ENCODE measurements around the gene RNF115. TPM values are rescaled to one million over a fixed set of nuclear protein-coding genes. Genes with fewer than 3 reads are reported as not detected.

RNF115 gene
- 10 to 100 TPM; 26.7 to 31.8 (median 30.8) TPM for total RNA-seq
- total RNA-seq (2013): 32.6 TPM

DNA sequence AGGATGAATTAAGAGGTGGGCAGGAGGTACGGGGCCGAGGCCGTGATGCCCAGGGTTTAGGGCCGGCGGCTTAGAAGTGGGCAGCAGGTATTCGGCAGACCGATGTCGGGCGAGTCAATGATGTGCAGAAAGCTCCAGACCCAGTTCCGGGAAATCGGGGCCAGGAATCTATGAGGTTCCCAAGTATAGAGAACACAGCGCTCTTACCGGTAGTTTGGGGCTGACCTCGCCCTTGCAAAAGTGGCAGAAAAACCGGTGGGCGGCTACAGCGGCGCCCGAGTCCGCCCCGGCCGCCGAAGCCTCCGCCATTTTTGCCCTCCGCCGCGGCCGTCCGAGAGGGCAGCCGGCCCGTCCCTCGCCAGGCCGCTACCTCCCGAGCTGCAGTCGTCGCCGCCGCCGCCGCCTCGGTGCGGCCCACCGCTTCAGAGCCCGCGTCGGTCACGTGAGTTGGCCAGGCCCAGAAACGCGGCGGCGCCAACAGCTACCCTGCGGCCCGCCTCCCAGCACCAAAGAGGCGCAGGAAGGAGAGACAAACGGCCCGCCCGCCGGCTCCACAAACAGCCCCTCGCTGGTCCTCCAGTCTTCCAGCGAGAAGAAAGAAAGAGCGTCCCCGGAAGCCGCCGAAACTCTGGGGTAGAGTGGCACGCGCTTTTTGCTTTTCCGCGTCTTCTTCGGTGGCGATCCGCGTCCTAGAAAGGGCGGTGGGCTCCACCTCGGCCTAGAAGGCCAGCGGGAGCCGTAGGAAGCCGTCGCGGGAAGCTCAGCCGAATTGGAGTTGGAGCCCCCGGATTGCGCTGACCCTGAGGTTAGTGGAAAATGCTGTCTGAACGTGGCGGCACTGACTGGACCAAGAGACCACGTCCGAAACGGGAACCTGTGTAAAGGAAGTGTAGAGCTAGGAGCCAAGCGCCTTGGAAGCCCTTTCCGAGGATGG is at the start of gene RNF115, which contains the start of gene POLR3C:
Gene RNF115 (minus strand): TSS at position 531 of the 934 bp plus-strand sequence. CDS start 222 bp downstream, at position 309.
Gene POLR3C (plus strand): TSS at position 636 of the 934 bp plus-strand sequence. CDS start 1,577 bp downstream, outside the sequence.
- Histone ChIP-seq H3K27ac (ENCODE audit: low read length) (peak within 1 kb of the TSS; percentile 77), H3K4me3 (ENCODE audit: low read length) (peak within 1 kb of the TSS; percentile 90), H3K9me3 (ENCODE audit: control insufficient read depth, insufficient read depth, low read length) (no peaks in the 10 kb centered on the region), H3K27me3 (ENCODE audit: control insufficient read depth, insufficient read depth, low read length) (no peaks in the 10 kb centered on the region), H3K36me3 (ENCODE audit: control insufficient read depth, insufficient read depth, low read length) (peaks cover 27% of the 10 kb centered on the region), H3K4me1 (ENCODE audit: control insufficient read depth, insufficient read depth, low read length) (peaks cover 9% of the 10 kb centered on the region)
- H3K36me3 Mint-ChIP-seq: peaks cover 22% of the 10 kb centered on the region
- H3K27ac Mint-ChIP-seq: peak within 1 kb of the TSS; percentile 95
- no peaks in the 10 kb centered on the region for H3K9me3 Mint-ChIP-seq
- peaks cover 22 to 33% of the 10 kb centered on the region in 2 donors for H3K4me1 Mint-ChIP-seq
- ATAC-seq (peak; percentile 82 to 90 (median 89)), DNase-seq (peak; percentile 74 to 93)
- no peaks in the 10 kb centered on the region for H3K27me3 Mint-ChIP-seq (ENCODE audit: low read depth in 2 of 2)
- under 1% methylated on average over 89 of the region's 89 CpGs for WGBS (ENCODE audit: insufficient coverage)
- TF ChIP-seq, protein P1, sequence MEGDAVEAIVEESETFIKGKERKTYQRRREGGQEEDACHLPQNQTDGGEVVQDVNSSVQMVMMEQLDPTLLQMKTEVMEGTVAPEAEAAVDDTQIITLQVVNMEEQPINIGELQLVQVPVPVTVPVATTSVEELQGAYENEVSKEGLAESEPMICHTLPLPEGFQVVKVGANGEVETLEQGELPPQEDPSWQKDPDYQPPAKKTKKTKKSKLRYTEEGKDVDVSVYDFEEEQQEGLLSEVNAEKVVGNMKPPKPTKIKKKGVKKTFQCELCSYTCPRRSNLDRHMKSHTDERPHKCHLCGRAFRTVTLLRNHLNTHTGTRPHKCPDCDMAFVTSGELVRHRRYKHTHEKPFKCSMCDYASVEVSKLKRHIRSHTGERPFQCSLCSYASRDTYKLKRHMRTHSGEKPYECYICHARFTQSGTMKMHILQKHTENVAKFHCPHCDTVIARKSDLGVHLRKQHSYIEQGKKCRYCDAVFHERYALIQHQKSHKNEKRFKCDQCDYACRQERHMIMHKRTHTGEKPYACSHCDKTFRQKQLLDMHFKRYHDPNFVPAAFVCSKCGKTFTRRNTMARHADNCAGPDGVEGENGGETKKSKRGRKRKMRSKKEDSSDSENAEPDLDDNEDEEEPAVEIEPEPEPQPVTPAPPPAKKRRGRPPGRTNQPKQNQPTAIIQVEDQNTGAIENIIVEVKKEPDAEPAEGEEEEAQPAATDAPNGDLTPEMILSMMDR (IDR thresholded peaks at IDR 0.05): no peak
- intact Hi-C loops (cut with micrococcal nuclease): no loop called here
- H3K4me3 Mint-ChIP-seq: peak within 1 kb of the TSS; percentile 97

DNA sequence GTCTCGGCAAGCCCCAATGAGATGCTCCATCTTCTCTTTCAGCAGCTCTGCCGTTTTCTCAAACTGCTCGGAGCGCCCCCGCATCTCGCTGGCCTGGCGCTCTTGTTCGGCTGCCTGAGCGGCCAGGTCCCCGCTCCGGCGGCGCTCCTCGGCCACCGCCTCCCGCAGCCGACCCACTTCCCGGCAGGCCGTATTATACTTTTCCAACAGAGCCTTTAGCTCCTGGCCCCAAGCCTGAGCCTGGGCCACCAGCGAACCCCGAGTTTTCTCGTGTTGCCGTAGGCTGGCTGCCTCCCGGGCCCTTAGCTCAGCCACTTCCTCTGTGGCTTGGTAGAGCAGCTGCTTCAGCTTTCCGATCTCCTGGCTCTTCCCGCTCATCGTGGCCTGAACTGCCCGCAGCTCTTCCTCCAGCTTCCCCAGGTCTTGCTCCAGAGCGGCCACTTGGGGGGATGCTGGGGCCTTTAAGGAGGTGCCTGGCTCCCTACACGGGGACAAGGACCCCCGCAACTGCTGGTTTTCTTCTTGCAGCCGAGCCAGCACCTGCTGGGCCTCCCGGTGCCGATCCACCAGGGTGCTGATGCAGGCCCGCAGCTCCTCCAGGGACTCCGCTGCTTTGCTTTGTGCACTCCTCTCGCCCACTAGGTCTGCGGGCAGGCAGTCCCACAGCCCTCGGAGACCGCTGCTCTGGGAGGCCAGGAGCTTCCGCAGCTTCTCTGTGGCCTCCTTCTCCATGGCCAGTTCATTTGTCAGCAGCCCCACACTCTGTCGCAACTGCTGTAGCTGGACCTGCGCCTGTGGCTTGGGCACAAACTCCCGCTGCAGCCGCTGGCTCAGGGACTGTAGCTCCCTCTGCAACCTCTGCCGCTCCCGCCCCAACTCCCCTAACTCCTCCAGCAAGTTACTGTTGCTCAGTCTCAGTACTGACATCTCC is 48.4 kb upstream of the RNF115 start:
- 30% methylated on average over 47 of the region's 47 CpGs for WGBS (ENCODE audit: insufficient coverage)
- Histone ChIP-seq H3K4me3 (ENCODE audit: low read length) (peak overlapping the region; percentile 15), H3K4me1 (ENCODE audit: control insufficient read depth, insufficient read depth, low read length) (peaks cover 15% of the 10 kb centered on the region), H3K9me3 (ENCODE audit: control insufficient read depth, insufficient read depth, low read length) (no peaks in the 10 kb centered on the region), H3K27ac (ENCODE audit: low read length) (no peak overlapping the region), H3K36me3 (ENCODE audit: control insufficient read depth, insufficient read depth, low read length) (no peaks in the 10 kb centered on the region), H3K27me3 (ENCODE audit: control insufficient read depth, insufficient read depth, low read length) (peaks cover 3% of the 10 kb centered on the region)
- Mint-ChIP-seq H3K27me3 (ENCODE audit: low read depth in 2 of 2) (peaks cover 17 to 24% of the 10 kb centered on the region in 2 donors), H3K4me1 (peaks cover 13 to 18% of the 10 kb centered on the region in 2 donors), H3K36me3 (no peaks in the 10 kb centered on the region), H3K27ac (peak overlapping the region; percentile 69 to 86), H3K9me3 (no peaks in the 10 kb centered on the region), H3K4me3 (peak overlapping the region; percentile 84)
- ATAC-seq (peak; percentile 69 to 84 (median 81)), DNase-seq (peak; percentile 25 to 63)
- intact Hi-C loops (cut with micrococcal nuclease): no loop called here
- TF ChIP-seq, protein P1 (IDR thresholded peaks at IDR 0.05): no peak

DNA sequence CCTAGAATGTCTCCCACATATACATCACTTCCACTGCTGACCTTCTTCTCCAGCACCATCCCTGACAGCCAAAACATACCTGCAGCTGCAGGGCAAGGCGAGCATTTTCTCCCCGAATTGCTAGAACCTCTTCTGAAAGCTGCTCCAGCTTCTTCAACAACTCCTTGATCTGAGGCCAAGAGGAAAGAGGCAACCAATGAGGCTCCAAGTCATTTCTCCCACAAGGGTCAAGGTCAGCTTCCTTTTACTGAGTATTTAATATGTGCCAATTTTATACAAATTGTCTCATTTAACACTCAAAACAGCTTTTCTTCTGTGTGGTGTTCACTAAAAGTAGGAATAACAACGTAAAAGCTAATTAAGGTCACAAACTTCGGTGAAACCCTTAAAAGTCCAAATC is 44.3 kb upstream of the RNF115 start:
- TF ChIP-seq, protein P1 (IDR thresholded peaks at IDR 0.05): no peak
- Histone ChIP-seq H3K36me3 (ENCODE audit: control insufficient read depth, insufficient read depth, low read length) (no peaks in the 10 kb centered on the region), H3K9me3 (ENCODE audit: control insufficient read depth, insufficient read depth, low read length) (no peaks in the 10 kb centered on the region), H3K4me1 (ENCODE audit: control insufficient read depth, insufficient read depth, low read length) (peaks cover 15% of the 10 kb centered on the region), H3K27me3 (ENCODE audit: control insufficient read depth, insufficient read depth, low read length) (no peaks in the 10 kb centered on the region), H3K27ac (ENCODE audit: low read length) (no peak overlapping the region), H3K4me3 (ENCODE audit: low read length) (no peak overlapping the region)
- Mint-ChIP-seq H3K36me3 (no peaks in the 10 kb centered on the region), H3K4me1 (peaks cover 13 to 18% of the 10 kb centered on the region in 2 donors), H3K27ac (no peak overlapping the region), H3K27me3 (ENCODE audit: low read depth in 2 of 2) (peaks cover 6 to 24% of the 10 kb centered on the region in 2 donors), H3K4me3 (no peak overlapping the region), H3K9me3 (no peaks in the 10 kb centered on the region)
- ATAC-seq (no peak), DNase-seq (no peak)
- intact Hi-C loops (cut with micrococcal nuclease): no loop called here
- WGBS (ENCODE audit: insufficient coverage): 96% methylated on average over 4 of the region's 4 CpGs
